ENCODE data around the gene LCN6.
"Not testable (repeated sequence)": the region's sequence is repeated elsewhere in the genome, so short reads cannot be mapped to it uniquely, and the experiment has no call there.

LCN6 gene

GRCh38 chr9:136748201-136748600 is at the start of gene LCN6:
LCN6 (minus strand) TSS chr9:136748525; CDS start chr9:136748483, 42 bp downstream.
- DNase-seq (ENCODE audit: low read depth, low spot score), result no peak

- not testable (repeated sequence) for DNase-seq (ENCODE audit: low read depth, low spot score)
Observed at GRCh38 chr9:136796775-136797347, 48.5 kb upstream of the LCN6 start.

GRCh38 chr9:136796238-136796774 is 48.0 kb upstream of the LCN6 start, which contains the start of gene CCDC183:
CCDC183 (plus strand) TSS chr9:136796338; CDS start chr9:136796398, 60 bp downstream.
- no peak for DNase-seq (ENCODE audit: low read depth, low spot score)

DNA sequence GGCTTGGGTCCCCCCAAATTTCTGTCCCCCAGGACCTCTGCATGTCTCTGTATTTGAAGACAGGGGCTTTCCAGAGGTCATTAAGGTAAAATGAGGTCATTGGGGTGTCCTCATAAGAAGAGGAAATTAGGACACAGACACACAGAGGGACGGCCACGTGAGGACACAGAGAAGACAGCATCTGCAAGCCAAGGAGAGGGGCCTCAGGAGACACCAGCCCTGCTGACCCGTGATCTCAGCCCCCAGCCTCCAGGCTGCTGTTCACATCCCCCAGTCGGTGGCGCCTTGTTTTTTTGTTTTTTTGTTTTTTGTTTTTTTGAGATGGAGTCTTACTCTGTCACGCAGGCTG is 46.6 kb upstream of the LCN6 start:
- DNase-seq (ENCODE audit: low read depth, low spot score), result no peak

- DNase-seq (ENCODE audit: low read depth, low spot score), result no peak
Observed at GRCh38 chr9:136794281-136794999, 46.1 kb upstream of the LCN6 start.

- DNase-seq (ENCODE audit: low read depth, low spot score), result no peak
Observed at GRCh38 chr9:136793086-136793946, 45.0 kb upstream of the LCN6 start.

DNA sequence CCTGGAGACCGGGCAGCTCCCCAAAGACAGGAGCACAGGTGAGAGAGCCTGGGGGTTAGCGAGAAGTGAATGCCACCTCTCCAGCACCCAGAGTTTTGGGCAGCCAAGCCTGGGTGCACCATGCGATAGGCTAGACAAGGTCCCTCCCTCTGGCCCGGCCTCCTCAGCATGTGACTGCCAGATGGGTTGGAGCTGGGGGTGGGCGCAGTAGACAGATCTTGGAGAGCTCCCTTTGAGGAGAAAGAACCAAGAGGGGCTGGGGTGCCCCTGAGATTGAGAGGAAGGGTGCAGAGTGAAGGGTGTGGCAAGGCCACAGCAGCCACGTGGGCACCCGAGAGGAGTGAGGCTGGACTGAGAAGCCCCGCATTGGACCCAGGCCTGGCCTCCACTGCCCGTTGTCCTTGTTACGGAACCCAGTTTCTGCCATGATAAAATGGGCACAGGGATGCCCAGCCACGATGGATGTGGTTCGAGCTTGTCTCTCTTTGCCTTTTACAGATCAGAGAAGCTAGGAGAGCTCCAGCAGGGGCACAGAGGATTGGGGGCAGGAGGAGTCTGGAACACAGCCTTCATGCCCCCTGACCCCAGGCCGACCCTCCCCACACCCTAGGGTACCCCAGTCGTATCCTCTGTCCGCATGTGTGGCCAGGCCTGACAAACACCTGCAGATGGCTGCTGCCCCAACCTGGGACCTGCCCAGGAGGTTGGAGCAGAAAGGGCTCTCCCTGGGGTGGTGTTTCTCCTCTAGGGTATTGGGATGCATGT is 44.2 kb upstream of the LCN6 start:
- DNase-seq (ENCODE audit: low read depth, low spot score), result no peak

- no peak for DNase-seq (ENCODE audit: low read depth, low spot score)
Observed at GRCh38 chr9:136791516-136792276, 43.4 kb upstream of the LCN6 start.

DNA sequence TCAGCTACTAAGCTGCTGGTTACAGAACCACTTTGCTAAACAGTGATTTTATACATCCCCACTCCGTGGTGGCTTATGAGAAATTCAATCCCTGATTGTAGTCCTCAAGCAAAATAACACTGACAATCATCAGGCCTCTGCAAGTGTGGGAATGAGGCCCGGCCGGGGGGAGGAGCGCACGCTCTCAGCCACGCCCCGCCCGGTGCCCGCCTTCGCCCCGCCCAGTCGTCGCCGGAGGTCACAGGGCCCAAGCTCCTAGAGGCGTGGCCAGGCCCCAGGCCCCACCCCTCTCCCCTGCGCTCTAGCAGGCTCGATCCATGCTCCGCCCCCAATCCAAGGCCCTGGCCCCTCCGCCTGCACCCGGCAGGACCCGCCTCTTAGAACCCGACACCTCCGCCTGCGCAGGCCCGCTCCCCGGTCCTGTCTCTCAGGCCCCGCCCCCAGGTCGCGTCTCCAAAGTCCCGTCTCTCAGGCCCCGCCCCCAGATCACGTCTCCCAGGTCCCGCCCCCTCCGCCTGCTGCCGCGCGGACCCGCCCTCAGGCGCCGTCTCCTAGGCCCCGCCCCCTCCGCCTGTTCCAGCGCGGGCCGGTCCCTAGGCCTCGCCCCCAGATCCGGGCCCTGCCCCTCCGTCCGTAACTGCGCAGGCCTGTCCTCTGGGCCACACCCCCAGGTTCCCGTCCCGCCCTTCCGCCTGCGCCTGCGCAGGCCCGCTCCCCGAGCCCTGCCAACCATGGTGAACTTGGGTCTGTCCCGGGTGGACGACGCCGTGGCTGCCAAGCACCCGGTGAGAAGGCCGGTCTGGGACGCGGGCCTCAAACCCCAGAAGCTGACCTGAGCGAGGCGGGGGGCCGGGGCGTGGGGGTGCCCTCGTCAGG is 42.6 kb upstream of the LCN6 start, which contains the start of gene TMEM141:
Gene TMEM141, plus strand, starts transcription at position 705 of the 876 bp plus-strand sequence. Its CDS starts 27 bp downstream, at position 732.
- peak; percentile 97 for DNase-seq (ENCODE audit: low read depth, low spot score)

DNA sequence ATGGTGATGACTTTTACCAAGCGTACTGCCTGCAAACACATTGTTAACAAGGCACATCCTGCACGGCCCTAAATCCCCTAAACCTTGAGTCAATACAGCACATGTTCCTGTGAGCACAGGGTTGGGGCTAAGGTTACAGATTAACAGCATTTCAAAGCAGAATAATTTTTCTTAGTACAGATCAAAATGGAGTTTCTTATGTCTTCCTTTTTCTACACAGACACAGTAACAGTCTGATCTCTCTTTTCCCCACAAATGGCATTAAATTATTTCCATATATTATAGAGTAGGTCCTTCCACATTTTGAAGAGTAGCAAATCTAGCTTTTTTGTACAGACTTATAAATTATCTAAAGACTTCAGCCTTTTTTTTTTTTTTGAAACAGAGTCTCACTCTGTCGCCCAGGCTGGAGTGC is 41.2 kb upstream of the LCN6 start:
- no peak for DNase-seq (ENCODE audit: low read depth, low spot score)

DNA sequence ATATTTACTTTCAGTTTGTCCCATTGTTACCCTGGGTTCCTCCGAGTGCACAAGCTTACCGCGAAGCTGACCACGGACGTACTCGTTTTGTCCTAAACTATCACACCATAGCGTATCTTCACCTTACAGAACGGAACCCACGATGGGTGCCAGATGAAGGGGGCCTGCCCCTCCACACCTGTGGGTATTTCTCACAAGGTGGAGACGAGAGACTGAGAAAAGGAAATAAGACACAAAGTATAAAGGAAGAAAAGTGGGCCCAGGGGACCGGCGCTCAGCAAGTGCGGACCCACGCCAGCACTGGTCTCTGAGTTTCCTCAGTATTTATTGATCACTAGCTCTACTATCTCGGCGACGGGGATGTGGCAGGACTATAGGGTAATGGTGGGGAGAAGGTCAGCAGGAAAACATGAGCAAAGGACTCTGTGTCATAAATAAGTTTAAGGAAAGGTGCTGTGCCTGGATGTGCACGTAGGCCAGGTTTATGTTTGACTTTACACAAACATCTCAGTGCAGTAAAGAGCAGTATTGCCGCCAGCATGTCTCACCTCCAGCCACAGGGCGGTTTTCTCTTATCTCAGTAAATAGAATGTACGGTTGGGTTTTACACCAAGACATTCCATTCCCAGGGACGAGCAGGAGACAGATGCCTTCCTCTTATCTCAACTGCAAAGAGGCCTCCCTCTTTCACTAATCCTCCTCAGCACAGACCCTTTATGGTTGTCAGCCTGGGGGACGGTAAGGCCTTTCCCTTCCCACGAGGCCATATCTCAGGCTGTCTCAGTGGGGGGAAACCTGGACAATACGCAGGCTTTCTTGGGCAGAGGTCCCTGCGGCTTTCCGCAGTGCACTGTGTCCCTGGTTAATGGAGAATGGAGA is 40.6 kb upstream of the LCN6 start:
- DNase-seq (ENCODE audit: low read depth, low spot score), result not testable (repeated sequence)

GRCh38 chr9:136787690-136788400 is 39.5 kb upstream of the LCN6 start:
- DNase-seq (ENCODE audit: low read depth, low spot score), result no peak

DNA sequence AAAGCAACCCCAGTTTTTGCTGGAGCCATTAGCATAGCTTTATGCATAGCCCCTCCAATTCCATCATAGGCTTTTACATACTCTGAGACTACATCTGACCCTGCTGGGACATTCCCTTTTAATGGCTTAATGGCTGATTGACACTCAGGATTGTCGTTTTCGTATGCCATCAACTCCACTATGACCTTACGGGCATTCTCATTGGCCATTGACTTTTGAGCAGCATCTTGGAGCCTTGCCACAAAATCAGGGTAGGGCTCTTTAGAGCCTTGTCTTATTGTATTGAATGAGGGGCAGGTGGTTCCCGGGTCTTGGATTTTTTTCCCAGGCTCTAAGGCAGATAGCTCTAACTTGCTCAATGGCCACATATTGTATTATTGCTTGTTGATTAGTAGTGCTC is 38.7 kb upstream of the LCN6 start:
- DNase-seq (ENCODE audit: low read depth, low spot score), result not testable (repeated sequence)

- DNase-seq (ENCODE audit: low read depth, low spot score), result no peak
Observed at GRCh38 chr9:136786451-136786850, 38.1 kb upstream of the LCN6 start.

- not testable (repeated sequence) for DNase-seq (ENCODE audit: low read depth, low spot score)
Observed at GRCh38 chr9:136785565-136786355, 37.4 kb upstream of the LCN6 start.

- DNase-seq (ENCODE audit: low read depth, low spot score), result no peak
Observed at GRCh38 chr9:136784997-136785361, 36.7 kb upstream of the LCN6 start.

All from brain pericyte (primary cell).